ENCODE measurements around the gene L3MBTL3. TPM values are rescaled to one million over a fixed set of nuclear protein-coding genes. Genes with fewer than 3 reads are reported as not detected.

L3MBTL3 gene
- 26.8 TPM for total RNA-seq

GRCh38 chr6:130018292-130018743 lies at the start of gene L3MBTL3:
TSS of gene L3MBTL3 (plus strand) at chr6:130018581. CDS start at chr6:130042700, 24,119 bp downstream.

Other genes starting within 250 kb of the L3MBTL3 start
- not detected for gene TMEM244, start 157.3 kb upstream of the L3MBTL3 start, total RNA-seq
- 19.4 TPM for gene SAMD3, start 204.4 kb downstream of the L3MBTL3 start, total RNA-seq